ENCODE data around the gene SGPP1. TPM values are rescaled to one million over a fixed set of nuclear protein-coding genes. Genes with fewer than 3 reads are reported as not detected.
"Not testable (repeated sequence)": the region's sequence is repeated elsewhere in the genome, so short reads cannot be mapped to it uniquely, and the experiment has no call there.

SGPP1 gene
- polyA plus RNA-seq, 1 donor, result 8.6 TPM

- Histone ChIP-seq H3K27me3 (ENCODE audit: control insufficient read depth, insufficient read depth, low read length) (no peaks in the 10 kb centered on the region), H3K27ac (ENCODE audit: low read length) (no peak overlapping the region), H3K4me3 (ENCODE audit: low read length) (no peak overlapping the region), H3K4me1 (ENCODE audit: control insufficient read depth, insufficient read depth, low read length) (no peaks in the 10 kb centered on the region), H3K9me3 (ENCODE audit: control insufficient read depth, low read depth, low read length) (no peaks in the 10 kb centered on the region), H3K36me3 (ENCODE audit: control insufficient read depth, insufficient read depth, low read length) (no peaks in the 10 kb centered on the region)
- whole genome bisulfite sequencing (ENCODE audit: insufficient coverage, low lambda C conversion rate), result 92% methylated on average over 2 of the region's 4 CpGs
- DNase-seq, result no peak
Measured at GRCh38 chr14:63705561-63706070, 22.2 kb downstream of the SGPP1 start.

DNA sequence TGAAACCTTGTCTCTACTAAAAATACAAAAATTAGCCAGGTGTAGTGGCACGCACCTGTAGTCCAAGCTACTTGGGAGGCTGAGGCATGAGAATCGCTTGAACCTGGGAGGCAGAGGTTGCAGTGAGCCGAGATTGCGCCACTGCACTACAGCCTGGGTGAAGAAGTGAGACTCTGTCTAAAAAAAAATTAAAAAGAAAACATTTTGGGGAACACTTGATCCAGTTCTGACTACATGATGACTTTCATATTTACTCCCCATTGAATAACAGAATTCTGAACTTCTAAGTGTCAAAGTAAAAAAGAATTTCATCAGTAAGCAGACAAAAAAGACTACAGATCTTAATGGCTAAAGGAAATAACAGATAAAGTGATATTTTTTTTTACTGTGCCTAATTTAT is 25.3 kb downstream of the SGPP1 start:
- DNase-seq; H3K4me1 ChIP-seq (ENCODE audit: control insufficient read depth, insufficient read depth, low read length); H3K27ac ChIP-seq (ENCODE audit: low read length); H3K9me3 ChIP-seq (ENCODE audit: control insufficient read depth, low read depth, low read length); H3K36me3 ChIP-seq (ENCODE audit: control insufficient read depth, insufficient read depth, low read length); H3K4me3 ChIP-seq (ENCODE audit: low read length); H3K27me3 ChIP-seq (ENCODE audit: control insufficient read depth, insufficient read depth, low read length): not testable (repeated sequence)
- WGBS (ENCODE audit: insufficient coverage, low lambda C conversion rate), result no CpG with 5 or more reads among the region's 4 CpGs

GRCh38 chr14:63701606-63702299 is 26.1 kb downstream of the SGPP1 start:
- H3K27me3 ChIP-seq (ENCODE audit: control insufficient read depth, insufficient read depth, low read length), result no peaks in the 10 kb centered on the region
- no peak overlapping the region for H3K27ac ChIP-seq (ENCODE audit: low read length)
- DNase-seq, result peak in 1 of 2 donors; percentile 54
- no peaks in the 10 kb centered on the region for H3K36me3 ChIP-seq (ENCODE audit: control insufficient read depth, insufficient read depth, low read length)
- no peaks in the 10 kb centered on the region for H3K9me3 ChIP-seq (ENCODE audit: control insufficient read depth, low read depth, low read length)
- no peaks in the 10 kb centered on the region for H3K4me1 ChIP-seq (ENCODE audit: control insufficient read depth, insufficient read depth, low read length)
- 33% methylated on average over 1 of the region's 2 CpGs for WGBS (ENCODE audit: insufficient coverage, low lambda C conversion rate)
- H3K4me3 ChIP-seq (ENCODE audit: low read length), result no peak overlapping the region

GRCh38 chr14:63692310-63693020 is 35.4 kb downstream of the SGPP1 start:
- Histone ChIP-seq H3K27me3 (ENCODE audit: control insufficient read depth, insufficient read depth, low read length) (no peaks in the 10 kb centered on the region), H3K27ac (ENCODE audit: low read length) (no peak overlapping the region), H3K4me1 (ENCODE audit: control insufficient read depth, insufficient read depth, low read length) (no peaks in the 10 kb centered on the region), H3K4me3 (ENCODE audit: low read length) (no peak overlapping the region), H3K36me3 (ENCODE audit: control insufficient read depth, insufficient read depth, low read length) (no peaks in the 10 kb centered on the region), H3K9me3 (ENCODE audit: control insufficient read depth, low read depth, low read length) (no peaks in the 10 kb centered on the region)
- 86% methylated on average over 1 of the region's 5 CpGs for WGBS (ENCODE audit: insufficient coverage, low lambda C conversion rate)
- DNase-seq, result no peak

DNA sequence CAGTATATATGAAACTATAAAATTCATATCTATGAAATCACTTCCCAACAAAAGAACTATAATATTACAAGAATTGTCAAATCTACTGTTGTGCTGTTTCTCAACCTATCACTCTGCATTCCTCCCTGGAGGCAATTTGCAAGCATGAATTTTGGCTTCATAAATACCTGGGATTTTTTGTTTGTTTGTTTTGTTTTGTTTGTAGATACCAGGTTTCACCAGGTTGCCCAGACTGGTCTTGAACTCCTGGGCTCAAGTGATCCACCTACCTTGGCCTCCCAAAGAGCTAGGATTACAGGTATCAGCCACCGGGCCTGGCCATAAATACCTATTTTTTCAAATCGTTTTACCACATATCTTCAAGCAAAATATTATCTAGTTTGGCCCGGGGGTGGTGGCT is 38.7 kb downstream of the SGPP1 start:
- DNase-seq, result no peak
- WGBS (ENCODE audit: insufficient coverage, low lambda C conversion rate), result no CpG with 5 or more reads among the region's 3 CpGs
- H3K27ac ChIP-seq (ENCODE audit: low read length), result no peak overlapping the region
- H3K4me3 ChIP-seq (ENCODE audit: low read length), result no peak overlapping the region
- H3K27me3 ChIP-seq (ENCODE audit: control insufficient read depth, insufficient read depth, low read length), result no peaks in the 10 kb centered on the region
- H3K4me1 ChIP-seq (ENCODE audit: control insufficient read depth, insufficient read depth, low read length), result no peaks in the 10 kb centered on the region
- no peaks in the 10 kb centered on the region for H3K36me3 ChIP-seq (ENCODE audit: control insufficient read depth, insufficient read depth, low read length)
- no peaks in the 10 kb centered on the region for H3K9me3 ChIP-seq (ENCODE audit: control insufficient read depth, low read depth, low read length)

DNA sequence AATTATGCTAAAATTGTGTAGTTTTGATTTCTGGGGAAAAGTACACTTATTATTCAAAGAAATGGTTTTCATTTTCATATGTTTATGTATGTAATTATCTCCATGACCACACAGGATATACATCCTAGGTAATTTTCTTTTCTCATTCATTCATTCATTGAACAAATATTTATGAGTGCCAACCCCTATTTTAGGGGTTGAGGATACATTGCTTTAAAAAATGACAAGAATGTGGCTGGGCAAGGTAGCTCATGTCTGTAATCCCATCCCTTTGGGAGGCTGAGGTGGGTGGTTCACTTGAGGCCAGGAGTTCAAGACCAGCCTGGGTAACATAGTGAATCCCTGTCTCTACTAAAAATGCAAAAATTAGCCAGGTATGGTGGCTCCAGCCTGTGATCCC is 40.9 kb downstream of the SGPP1 start:
- DNase-seq, result no peak
- Histone ChIP-seq H3K4me3 (ENCODE audit: low read length) (no peak overlapping the region), H3K9me3 (ENCODE audit: control insufficient read depth, low read depth, low read length) (no peaks in the 10 kb centered on the region), H3K4me1 (ENCODE audit: control insufficient read depth, insufficient read depth, low read length) (no peaks in the 10 kb centered on the region), H3K27me3 (ENCODE audit: control insufficient read depth, insufficient read depth, low read length) (no peaks in the 10 kb centered on the region), H3K36me3 (ENCODE audit: control insufficient read depth, insufficient read depth, low read length) (peaks cover 2% of the 10 kb centered on the region), H3K27ac (ENCODE audit: low read length) (no peak overlapping the region)

GRCh38 chr14:63685401-63685800 is 42.5 kb downstream of the SGPP1 start:
- H3K27me3 ChIP-seq (ENCODE audit: control insufficient read depth, insufficient read depth, low read length), result no peaks in the 10 kb centered on the region
- H3K36me3 ChIP-seq (ENCODE audit: control insufficient read depth, insufficient read depth, low read length), result peaks cover 2% of the 10 kb centered on the region
- no peaks in the 10 kb centered on the region for H3K9me3 ChIP-seq (ENCODE audit: control insufficient read depth, low read depth, low read length)
- H3K27ac ChIP-seq (ENCODE audit: low read length), result no peak overlapping the region
- no peaks in the 10 kb centered on the region for H3K4me1 ChIP-seq (ENCODE audit: control insufficient read depth, insufficient read depth, low read length)
- no CpG with 5 or more reads among the region's 1 CpG for WGBS (ENCODE audit: insufficient coverage, low lambda C conversion rate)
- DNase-seq, result no peak
- no peak overlapping the region for H3K4me3 ChIP-seq (ENCODE audit: low read length)

- no peak for DNase-seq
- Histone ChIP-seq H3K27ac (ENCODE audit: low read length) (no peak overlapping the region), H3K27me3 (ENCODE audit: control insufficient read depth, insufficient read depth, low read length) (no peaks in the 10 kb centered on the region)
Measured at GRCh38 chr14:63682727-63683593, 44.9 kb downstream of the SGPP1 start.

GRCh38 chr14:63678536-63678935 is 49.3 kb downstream of the SGPP1 start:
- H3K4me1 ChIP-seq (ENCODE audit: control insufficient read depth, insufficient read depth, low read length), result no peaks in the 10 kb centered on the region
- no peak for DNase-seq
- H3K36me3 ChIP-seq (ENCODE audit: control insufficient read depth, insufficient read depth, low read length), result peaks cover 2% of the 10 kb centered on the region
- H3K9me3 ChIP-seq (ENCODE audit: control insufficient read depth, low read depth, low read length), result no peaks in the 10 kb centered on the region
- WGBS (ENCODE audit: insufficient coverage, low lambda C conversion rate), result 100% methylated on average over 1 of the region's 1 CpG
- H3K4me3 ChIP-seq (ENCODE audit: low read length), result no peak overlapping the region
- peak overlapping the region; percentile 17 for H3K27ac ChIP-seq (ENCODE audit: low read length)
- H3K27me3 ChIP-seq (ENCODE audit: control insufficient read depth, insufficient read depth, low read length), result no peaks in the 10 kb centered on the region

More at GRCh38 chr14:63682727-63683593, 44.9 kb downstream of the SGPP1 start:
- WGBS (ENCODE audit: insufficient coverage, low lambda C conversion rate), result 83% methylated on average over 2 of the region's 9 CpGs
- no peaks in the 10 kb centered on the region for H3K4me1 ChIP-seq (ENCODE audit: control insufficient read depth, insufficient read depth, low read length)
- peaks cover 2% of the 10 kb centered on the region for H3K36me3 ChIP-seq (ENCODE audit: control insufficient read depth, insufficient read depth, low read length)
- no peaks in the 10 kb centered on the region for H3K9me3 ChIP-seq (ENCODE audit: control insufficient read depth, low read depth, low read length)
- H3K4me3 ChIP-seq (ENCODE audit: low read length), result no peak overlapping the region

DNA sequence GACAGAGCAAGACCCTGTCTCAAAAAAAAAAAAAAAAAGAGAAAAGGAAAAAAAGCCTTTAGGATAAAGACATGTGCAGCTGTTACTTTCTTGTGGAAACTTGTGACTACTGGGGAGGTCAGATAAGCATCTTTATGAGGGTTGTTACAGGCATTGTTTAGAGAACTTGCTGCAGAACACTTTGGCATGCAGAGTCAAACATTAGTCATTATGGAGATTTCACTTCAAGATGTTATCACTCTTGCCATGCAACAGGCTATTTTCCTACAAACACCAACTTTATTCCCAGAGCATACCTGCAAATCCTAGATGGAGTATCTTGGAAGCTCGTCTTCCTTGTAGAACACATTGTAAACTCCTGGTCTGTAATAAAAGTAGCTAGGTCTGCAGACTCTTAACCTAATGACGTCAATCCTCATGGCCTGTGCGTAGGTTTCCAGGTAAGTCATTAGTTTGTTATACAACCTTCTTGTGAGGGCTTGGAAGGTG is 49.9 kb downstream of the SGPP1 start:
- 0% methylated on average over 1 of the region's 3 CpGs for WGBS (ENCODE audit: insufficient coverage, low lambda C conversion rate)
- peaks cover 2% of the 10 kb centered on the region for H3K36me3 ChIP-seq (ENCODE audit: control insufficient read depth, insufficient read depth, low read length)
- DNase-seq, result peak; percentile 66 to 90
- H3K27ac ChIP-seq (ENCODE audit: low read length), result peak overlapping the region; percentile 17
- no peaks in the 10 kb centered on the region for H3K4me1 ChIP-seq (ENCODE audit: control insufficient read depth, insufficient read depth, low read length)
- no peak overlapping the region for H3K4me3 ChIP-seq (ENCODE audit: low read length)
- no peaks in the 10 kb centered on the region for H3K9me3 ChIP-seq (ENCODE audit: control insufficient read depth, low read depth, low read length)
- H3K27me3 ChIP-seq (ENCODE audit: control insufficient read depth, insufficient read depth, low read length), result no peaks in the 10 kb centered on the region
